HCT116 (cell line): Measurements from ENCODE around the gene SORT1. TPM values are rescaled to one million over a fixed set of nuclear protein-coding genes. Genes with fewer than 3 reads are reported as not detected.

Experiments
- ATAC-seq: fragments of 200-7000 bp; cut with Tn5 transposase; 2 replicates; pipeline ENCODE4 v1.9.1; 2020; ENCODE audit warnings: mild to moderate bottlenecking, moderate library complexity
- BruUV-seq: library from RNA; stranded (reverse); fragments of 400-500 nt; replicated peaks from 2 replicates; lab custom pipeline; 2021; lab: Mats Ljungman, UMichigan
- CTCF ChIA-PET: fragments of 300-600 bp; sonication (Branson Sonifier 250); formaldehyde crosslinking; loops from one replicate; lab custom pipeline; 2021; ENCODE audit warnings: antibody characterized with exemption; lab: Charles Lee
- POLR2A ChIA-PET: fragments of 300-600, 350-600 bp; sonication (Branson Sonifier 250); formaldehyde crosslinking; loops from one replicate; lab custom pipeline; 2021; ENCODE audit warnings: antibody characterized with exemption; lab: Charles Lee
- RAD21 ChIA-PET, 2 experiments: fragments of 300-600 bp; sonication (Branson Sonifier 250); formaldehyde crosslinking; loops; one replicate each; lab custom pipeline; 2023; ENCODE audit warnings: low total read pairs in 2 of 2; ENCODE audit not compliant: uncharacterized antibody in 2 of 2, unreplicated experiment in 2 of 2, low non-redundant PET in 1 of 2; lab: Charles Lee
- DNase-seq: peaks from one replicate; pipeline ENCODE4 v3.0.0-alpha.2; 2010; ENCODE audit warnings: low read depth, low spot score
- H2AFZ ChIP-seq: fragments of 200-600 bp; shearing (Covaris generic), sonication (generic); 2 replicates; pipeline ENCODE4 v1.6.1; 2017; ENCODE audit warnings: low read depth, mixed run types, mixed read lengths, antibody characterized with exemption, low read length; ENCODE audit not compliant: poor library complexity, severe bottlenecking
- H3K27ac ChIP-seq: 2 replicates; pipeline ENCODE4 v1.5.1; 2012; ENCODE audit warnings: low read depth, low read length
- H3K27me3 ChIP-seq: fragments of 200-600 bp; sonication (generic); 2 replicates; pipeline ENCODE4 v1.6.1; 2016; ENCODE audit warnings: mixed run types, low read length, mixed read lengths; ENCODE audit not compliant: insufficient read depth
- H3K36me3 ChIP-seq, 2 experiments: fragments of 200-500 bp in 1 of 2; fragments of 200-600 bp in 1 of 2; sonication (Bioruptor generic) in 1 of 2; sonication (generic) in 1 of 2; 2 replicates each; pipeline versions ENCODE4 v1.5.1 to v1.6.1; 2014 to 2016; ENCODE audit warnings: low read length in 2 of 2, inconsistent platforms in 1 of 2, mixed read lengths in 1 of 2, mixed run types in 1 of 2; ENCODE audit not compliant: insufficient read depth in 2 of 2, control insufficient read depth in 1 of 2
- H3K4me1 ChIP-seq, 2 experiments: fragments of 200-600 bp in 1 of 2; sonication (generic) in 1 of 2; 2 replicates each; pipeline versions ENCODE4 v1.5.1 to v1.6.1; 2012 to 2017; ENCODE audit warnings: low read length in 2 of 2, inconsistent platforms in 1 of 2, mild to moderate bottlenecking in 1 of 2, mixed read lengths in 1 of 2, mixed run types in 1 of 2, moderate library complexity in 1 of 2; ENCODE audit not compliant: insufficient read depth in 2 of 2, control insufficient read depth in 1 of 2
- H3K4me2 ChIP-seq: fragments of 200-600 bp; sonication (generic); 2 replicates; pipeline ENCODE4 v1.6.1; 2017; ENCODE audit warnings: mixed run types, low read length, mixed read lengths
- H3K4me3 ChIP-seq, 2 experiments: fragments of 200-600 bp in 1 of 2; sonication (generic) in 1 of 2; replicated peaks in 1 of 2; 2 replicates each; pipeline ENCODE4 v1.5.1; 2011 to 2016; ENCODE audit warnings: low read length in 2 of 2, control low read depth in 1 of 2, low read depth in 1 of 2, mild to moderate bottlenecking in 1 of 2, mixed read lengths in 1 of 2, mixed run types in 1 of 2
- H3K79me2 ChIP-seq: fragments of 200-600 bp; sonication (generic); 2 replicates; pipeline ENCODE4 v1.6.1; 2017; ENCODE audit warnings: mild to moderate bottlenecking, mixed run types, low read length, moderate library complexity, mixed read lengths; ENCODE audit not compliant: insufficient read depth
- H3K9ac ChIP-seq: fragments of 200-600 bp; sonication (generic); 2 replicates; pipeline ENCODE4 v1.6.1; 2016; ENCODE audit warnings: low read length, mixed read lengths
- H3K9me2 ChIP-seq: fragments of 200-600 bp; sonication (generic), shearing (Covaris generic); 2 replicates; pipeline ENCODE4 v1.6.1; 2017; ENCODE audit warnings: mixed run types, mild to moderate bottlenecking, moderate library complexity; ENCODE audit not compliant: insufficient read depth
- H3K9me3 ChIP-seq, 2 experiments: fragments of 200-500 bp in 1 of 2; fragments of 200-600 bp in 1 of 2; sonication (Bioruptor generic) in 1 of 2; sonication (generic) in 1 of 2; 2 replicates each; pipeline ENCODE4 v1.6.1; 2014 to 2017; ENCODE audit warnings: low read length in 2 of 2, mixed read lengths in 2 of 2, inconsistent platforms in 1 of 2, low read depth in 1 of 2, mild to moderate bottlenecking in 1 of 2, mixed run types in 1 of 2, moderate library complexity in 1 of 2; ENCODE audit not compliant: control insufficient read depth in 1 of 2, insufficient read depth in 1 of 2
- H4K20me1 ChIP-seq: fragments of 200-600 bp; sonication (generic), shearing (Covaris generic); 2 replicates; pipeline ENCODE4 v1.6.1; 2017; ENCODE audit warnings: mixed run types, mild to moderate bottlenecking, moderate library complexity; ENCODE audit not compliant: insufficient read depth
- CBX3 ChIP-seq: IDR thresholded peaks from 2 replicates; pipeline ENCODE4 v1.6.1; 2012; ENCODE audit warnings: low read depth
- ELF1 ChIP-seq: IDR thresholded peaks from 2 replicates; pipeline ENCODE4 v1.6.1; 2012; ENCODE audit warnings: low read depth, borderline replicate concordance
- EZH2 ChIP-seq: fragments of 200-600 bp; sonication (generic); IDR thresholded peaks from 2 replicates; pipeline ENCODE4 v1.6.1; 2017; ENCODE audit warnings: antibody characterized with exemption, mixed run types
- EZH2phosphoT487 ChIP-seq: fragments of 200-600 bp; IDR thresholded peaks from 2 replicates; pipeline ENCODE4 v1.6.1; 2018; ENCODE audit warnings: antibody characterized with exemption, borderline replicate concordance
- FOSL1 ChIP-seq: IDR thresholded peaks from 2 replicates; pipeline ENCODE4 v1.6.1; 2012; ENCODE audit warnings: low read depth
- MAX ChIP-seq: IDR thresholded peaks from 2 replicates; pipeline ENCODE4 v1.6.1; 2012
- RAD21 ChIP-seq: IDR thresholded peaks from 2 replicates; pipeline ENCODE4 v1.6.1; 2012; ENCODE audit warnings: low read depth, mild to moderate bottlenecking
- SIN3A ChIP-seq: IDR thresholded peaks from 2 replicates; pipeline ENCODE4 v1.6.1; 2012; ENCODE audit warnings: low read depth
- YY1 ChIP-seq: IDR thresholded peaks from 2 replicates; pipeline ENCODE4 v1.6.1; 2011; ENCODE audit warnings: low read length, low read depth, moderate library complexity, mild to moderate bottlenecking; ENCODE audit not compliant: insufficient replicate concordance; ENCODE audit errors: extremely low read depth
- ZBTB33 ChIP-seq: IDR thresholded peaks from 2 replicates; pipeline ENCODE4 v1.6.1; 2011; ENCODE audit warnings: mild to moderate bottlenecking, low read length, moderate library complexity; ENCODE audit not compliant: insufficient replicate concordance; ENCODE audit errors: extremely low read depth
- intact Hi-C: fragments of 100-400 bp; cut with micrococcal nuclease; formaldehyde crosslinking; loops from 2 replicates; pipeline ENCODE4 v1.10.0; 2022
- total RNA-seq: library from RNA; stranded (reverse); gene quantifications from one replicate; pipeline ENCODE4 v1.2.1, GENCODE V29; 2021; ENCODE audit not compliant: unreplicated experiment
- TF ChIP-seq, protein P1 (sequence below), 3 experiments: fragments of 200-600 bp in 1 of 3; sonication (generic) in 1 of 3; IDR thresholded peaks in 2 of 3; conservative IDR thresholded peaks in 1 of 3; 2 replicates each; pipeline ENCODE4 v1.5.1; 2012 to 2017; ENCODE audit warnings: low read depth in 2 of 3, low read length in 2 of 3, antibody characterized with exemption in 1 of 3, borderline replicate concordance in 1 of 3, control low read depth in 1 of 3, mild to moderate bottlenecking in 1 of 3, mixed read lengths in 1 of 3, mixed run types in 1 of 3, moderate library complexity in 1 of 3; ENCODE audit not compliant: insufficient read depth in 1 of 3

The SORT1 gene
- total RNA-seq, 1 experiment from 2014 or later, result 20.2 TPM

- H4K20me1 ChIP-seq, result no peaks in the 10 kb centered on the region
- BruUV-seq, result no TSS peak
- H3K4me1 ChIP-seq, result peaks cover 0 to 9% of the 10 kb centered on the region in 2 experiments; a peak in 2 of 4 replicates
- DNase-seq, result no peak
- no peaks in the 10 kb centered on the region for H3K36me3 ChIP-seq
- ChIA-PET CTCF (no interaction called here), POLR2A (no interaction called here), RAD21 (no interaction called here)
- H3K27ac ChIP-seq, result no peak overlapping the region
- H3K4me3 ChIP-seq, result no peak overlapping the region
- no peak for TF ChIP-seq CBX3
- no peak for TF ChIP-seq ELF1
- no peak for TF ChIP-seq YY1
- intact Hi-C loops, result no loop called here
- no peak for ATAC-seq
- no peak overlapping the region for H2AFZ ChIP-seq
- H3K4me2 ChIP-seq, result no peak overlapping the region
- H3K9me2 ChIP-seq, result no peaks in the 10 kb centered on the region
- H3K9me3 ChIP-seq, result no peaks in the 10 kb centered on the region
- no peaks in the 10 kb centered on the region for H3K79me2 ChIP-seq
- H3K9ac ChIP-seq, result no peak overlapping the region
- H3K27me3 ChIP-seq, result no peaks in the 10 kb centered on the region
Observed at GRCh38 chr1:109371341-109371739, 26.4 kb downstream of the SORT1 start.

GRCh38 chr1:109370712-109371340 is 26.9 kb downstream of the SORT1 start:
- POLR2A ChIA-PET, result no interaction called here
- Histone ChIP-seq H3K9ac (no peak overlapping the region), H3K9me3 (no peaks in the 10 kb centered on the region), H3K27me3 (no peaks in the 10 kb centered on the region), H3K9me2 (no peaks in the 10 kb centered on the region), H3K4me2 (peak overlapping the region; percentile 24; the same call in 1 of the 2 replicates), H2AFZ (no peak overlapping the region), H3K36me3 (no peaks in the 10 kb centered on the region), H3K4me3 (no peak overlapping the region), H3K4me1 (peaks cover 0 to 9% of the 10 kb centered on the region in 2 experiments; a peak in 2 of 4 replicates), H3K27ac (no peak overlapping the region), H4K20me1 (no peaks in the 10 kb centered on the region), H3K79me2 (no peaks in the 10 kb centered on the region)
- DNase-seq (no peak), ATAC-seq (no peak; the same call in 1 of the 2 replicates)
- BruUV-seq, result no TSS peak
- CTCF ChIA-PET, result no interaction called here
- RAD21 ChIA-PET, result no interaction called here
- intact Hi-C loops, result no loop called here
- TF ChIP-seq MAX (no peak), ZBTB33 (no peak), YY1 (no peak), FOSL1 (no peak), SIN3A (no peak), RAD21 (no peak), EZH2phosphoT487 (no peak), CBX3 (no peak), EZH2 (no peak)
- TF ChIP-seq, protein P1, sequence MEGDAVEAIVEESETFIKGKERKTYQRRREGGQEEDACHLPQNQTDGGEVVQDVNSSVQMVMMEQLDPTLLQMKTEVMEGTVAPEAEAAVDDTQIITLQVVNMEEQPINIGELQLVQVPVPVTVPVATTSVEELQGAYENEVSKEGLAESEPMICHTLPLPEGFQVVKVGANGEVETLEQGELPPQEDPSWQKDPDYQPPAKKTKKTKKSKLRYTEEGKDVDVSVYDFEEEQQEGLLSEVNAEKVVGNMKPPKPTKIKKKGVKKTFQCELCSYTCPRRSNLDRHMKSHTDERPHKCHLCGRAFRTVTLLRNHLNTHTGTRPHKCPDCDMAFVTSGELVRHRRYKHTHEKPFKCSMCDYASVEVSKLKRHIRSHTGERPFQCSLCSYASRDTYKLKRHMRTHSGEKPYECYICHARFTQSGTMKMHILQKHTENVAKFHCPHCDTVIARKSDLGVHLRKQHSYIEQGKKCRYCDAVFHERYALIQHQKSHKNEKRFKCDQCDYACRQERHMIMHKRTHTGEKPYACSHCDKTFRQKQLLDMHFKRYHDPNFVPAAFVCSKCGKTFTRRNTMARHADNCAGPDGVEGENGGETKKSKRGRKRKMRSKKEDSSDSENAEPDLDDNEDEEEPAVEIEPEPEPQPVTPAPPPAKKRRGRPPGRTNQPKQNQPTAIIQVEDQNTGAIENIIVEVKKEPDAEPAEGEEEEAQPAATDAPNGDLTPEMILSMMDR (IDR thresholded peaks at IDR 0.05 in 2 of 3, conservative IDR thresholded peaks at IDR 0.05 in 1 of 3; ENCODE audit: borderline replicate concordance in 1 of 3, insufficient read depth in 1 of 3, low read depth in 2 of 3, low read length in 2 of 3), result no peak
